OCI-LY7 (cell line): ENCODE measurements around the gene SRPK2. TPM values are rescaled to one million over a fixed set of nuclear protein-coding genes. Genes with fewer than 3 reads are reported as not detected.

ENCODE experiments used
- BruUV-seq: library from RNA; stranded (reverse); fragments of 400-500 nt; replicated peaks from 2 replicates; lab custom pipeline; 2021; lab: Mats Ljungman, UMichigan
- CTCF ChIA-PET: fragments of 300-600 bp; sonication (Branson Sonifier 250); formaldehyde crosslinking; loops from one replicate; lab custom pipeline; 2022; ENCODE audit warnings: antibody characterized with exemption; ENCODE audit not compliant: unreplicated experiment; lab: Charles Lee
- POLR2A ChIA-PET: fragments of 300-600 bp; sonication (Branson Sonifier 250); formaldehyde crosslinking; loops from one replicate; lab custom pipeline; 2022; ENCODE audit warnings: antibody characterized with exemption; lab: Charles Lee
- DNase-seq: peaks from one replicate; pipeline ENCODE4 v3.0.0-alpha.2; 2015; ENCODE audit warnings: low spot score
- H2AFZ ChIP-seq: fragments of 200-600 bp; sonication (generic), shearing (Covaris generic); 2 replicates; pipeline ENCODE4 v1.6.1; 2014; ENCODE audit warnings: mild to moderate bottlenecking, antibody characterized with exemption, low read length, moderate library complexity
- H3K27ac ChIP-seq: fragments of 200-600 bp; sonication (generic); 2 replicates; pipeline ENCODE4 v1.5.1; 2014; ENCODE audit warnings: mixed run types, low read depth, mild to moderate bottlenecking, moderate library complexity, low read length, inconsistent platforms; ENCODE audit not compliant: poor library complexity, severe bottlenecking
- H3K36me3 ChIP-seq: fragments of 200-600 bp; sonication (generic); 2 replicates; pipeline ENCODE4 v1.6.1; 2014; ENCODE audit warnings: mild to moderate bottlenecking, antibody characterized with exemption, low read length, moderate library complexity, mixed read lengths; ENCODE audit not compliant: insufficient read depth
- H3K4me1 ChIP-seq: fragments of 200-600 bp; sonication (generic); 2 replicates; pipeline ENCODE4 v1.5.1; 2014; ENCODE audit warnings: mild to moderate bottlenecking, low read length; ENCODE audit not compliant: insufficient read depth, poor library complexity, severe bottlenecking
- H3K4me2 ChIP-seq: fragments of 200-600 bp; sonication (generic); 2 replicates; pipeline ENCODE4 v1.6.1; 2014; ENCODE audit warnings: mild to moderate bottlenecking, low read length
- H3K4me3 ChIP-seq: fragments of 200-600 bp; sonication (generic); 2 replicates; pipeline ENCODE4 v1.5.1; 2014; ENCODE audit warnings: mild to moderate bottlenecking, low read depth, low read length; ENCODE audit not compliant: poor library complexity, severe bottlenecking
- H3K79me2 ChIP-seq: fragments of 200-600 bp; sonication (generic); 2 replicates; pipeline ENCODE4 v1.6.1; 2016; ENCODE audit warnings: low read depth, mild to moderate bottlenecking, low read length, moderate library complexity, mixed read lengths; ENCODE audit not compliant: insufficient read depth
- H3K9me2 ChIP-seq: fragments of 200-600 bp; sonication (generic); 2 replicates; pipeline ENCODE4 v1.6.1; 2016; ENCODE audit warnings: mild to moderate bottlenecking, low read length, mixed read lengths; ENCODE audit not compliant: insufficient read depth
- H3K9me3 ChIP-seq: fragments of 200-600 bp; sonication (generic); 2 replicates; pipeline ENCODE4 v1.6.1; 2014; ENCODE audit warnings: mild to moderate bottlenecking, mixed run types, low read length, mixed read lengths
- H4K20me1 ChIP-seq: fragments of 200-600 bp; sonication (generic); 2 replicates; pipeline ENCODE4 v1.6.1; 2014; ENCODE audit warnings: mild to moderate bottlenecking, antibody characterized with exemption, low read length, moderate library complexity, mixed read lengths; ENCODE audit not compliant: insufficient read depth
- EZH2phosphoT487 ChIP-seq: fragments of 200-600 bp; sonication (generic); IDR thresholded peaks from 2 replicates; pipeline ENCODE4 v1.6.1; 2018; ENCODE audit warnings: low read depth, borderline replicate concordance, mild to moderate bottlenecking, mixed run types, antibody characterized with exemption, low read length, moderate library complexity, mixed read lengths
- intact Hi-C: fragments of 100-400 bp; cut with micrococcal nuclease; formaldehyde crosslinking; loops from one replicate; pipeline ENCODE4 v1.10.0; 2022; ENCODE audit not compliant: unreplicated experiment
- total RNA-seq, 2 experiments: library from RNA; depleted of rRNA in 1 of 2; stranded (reverse); fragments of >200 nt in 1 of 2; shearing (Covaris generic) in 1 of 2; gene quantifications; 2 replicates each; pipeline ENCODE4 v1.2.3, GENCODE V29; 2014 to 2022
- TF ChIP-seq, protein P1 (sequence below): fragments of 200-600 bp; sonication (generic); conservative IDR thresholded peaks from 2 replicates; pipeline ENCODE4 v1.5.1; 2014; ENCODE audit warnings: mild to moderate bottlenecking, antibody characterized with exemption, low read length, moderate library complexity, mixed read lengths

Gene SRPK2
- total RNA-seq, 2 experiments from 2014 or later: 22.1 to 26.8 TPM

DNA sequence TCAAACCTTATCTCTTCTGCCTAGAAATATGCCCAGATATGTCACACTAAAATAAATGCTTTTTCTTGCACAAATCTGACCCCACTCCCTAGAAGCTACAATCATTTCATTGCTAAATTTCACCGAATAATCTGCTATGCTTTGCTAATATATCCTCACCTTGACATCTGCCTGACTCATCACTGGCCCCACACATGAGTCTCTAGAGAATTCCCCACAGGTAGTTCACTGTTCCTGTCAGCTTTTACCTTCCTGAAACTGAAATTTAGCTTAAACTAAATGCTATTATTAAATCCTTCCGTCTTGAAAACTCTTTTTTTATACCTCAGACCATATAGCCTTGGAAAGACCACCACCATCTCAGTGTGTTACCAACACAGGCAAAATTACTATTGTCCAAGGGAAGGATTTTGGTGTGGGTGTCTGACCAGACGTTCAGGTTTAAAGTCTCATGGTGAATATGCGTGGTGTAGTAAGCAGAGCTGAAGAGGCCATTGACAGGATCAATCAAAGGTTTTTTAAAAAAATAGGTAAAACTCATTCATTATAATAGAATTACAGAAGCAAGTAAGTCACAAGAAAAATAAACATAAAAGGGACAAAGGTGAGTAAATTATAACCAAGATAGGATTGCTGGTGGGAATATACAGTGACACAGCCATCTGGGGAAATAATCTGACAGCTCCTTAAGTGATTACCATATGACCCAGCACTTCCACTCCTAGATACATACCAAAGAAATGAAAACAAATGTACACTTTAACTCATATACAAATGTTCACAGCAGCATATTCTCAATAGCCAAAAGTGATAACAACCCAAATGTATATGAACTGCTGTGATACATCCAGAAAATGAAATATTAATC lies 201.2 kb downstream of the SRPK2 start:
- Histone ChIP-seq H3K36me3 (no peaks in the 10 kb centered on the region), H3K27ac (no peak overlapping the region), H3K9me3 (no peaks in the 10 kb centered on the region), H4K20me1 (no peaks in the 10 kb centered on the region), H3K4me3 (no peak overlapping the region), H3K4me2 (no peak overlapping the region), H2AFZ (no peak overlapping the region), H3K9me2 (no peaks in the 10 kb centered on the region), H3K79me2 (no peaks in the 10 kb centered on the region), H3K4me1 (no peaks in the 10 kb centered on the region)
- ChIA-PET CTCF (no interaction called here), POLR2A (interaction anchor here (0.9 to 1.2 kb wide), 2 partner anchors 15 to 270 kb away, joined by 3 to 4 read pairs; no protein-coding TSS in a partner anchor)
- no TSS peak for BruUV-seq
- TF ChIP-seq, protein P1, sequence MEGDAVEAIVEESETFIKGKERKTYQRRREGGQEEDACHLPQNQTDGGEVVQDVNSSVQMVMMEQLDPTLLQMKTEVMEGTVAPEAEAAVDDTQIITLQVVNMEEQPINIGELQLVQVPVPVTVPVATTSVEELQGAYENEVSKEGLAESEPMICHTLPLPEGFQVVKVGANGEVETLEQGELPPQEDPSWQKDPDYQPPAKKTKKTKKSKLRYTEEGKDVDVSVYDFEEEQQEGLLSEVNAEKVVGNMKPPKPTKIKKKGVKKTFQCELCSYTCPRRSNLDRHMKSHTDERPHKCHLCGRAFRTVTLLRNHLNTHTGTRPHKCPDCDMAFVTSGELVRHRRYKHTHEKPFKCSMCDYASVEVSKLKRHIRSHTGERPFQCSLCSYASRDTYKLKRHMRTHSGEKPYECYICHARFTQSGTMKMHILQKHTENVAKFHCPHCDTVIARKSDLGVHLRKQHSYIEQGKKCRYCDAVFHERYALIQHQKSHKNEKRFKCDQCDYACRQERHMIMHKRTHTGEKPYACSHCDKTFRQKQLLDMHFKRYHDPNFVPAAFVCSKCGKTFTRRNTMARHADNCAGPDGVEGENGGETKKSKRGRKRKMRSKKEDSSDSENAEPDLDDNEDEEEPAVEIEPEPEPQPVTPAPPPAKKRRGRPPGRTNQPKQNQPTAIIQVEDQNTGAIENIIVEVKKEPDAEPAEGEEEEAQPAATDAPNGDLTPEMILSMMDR: no peak
- no peak for DNase-seq
- intact Hi-C loops: no loop called here

DNA sequence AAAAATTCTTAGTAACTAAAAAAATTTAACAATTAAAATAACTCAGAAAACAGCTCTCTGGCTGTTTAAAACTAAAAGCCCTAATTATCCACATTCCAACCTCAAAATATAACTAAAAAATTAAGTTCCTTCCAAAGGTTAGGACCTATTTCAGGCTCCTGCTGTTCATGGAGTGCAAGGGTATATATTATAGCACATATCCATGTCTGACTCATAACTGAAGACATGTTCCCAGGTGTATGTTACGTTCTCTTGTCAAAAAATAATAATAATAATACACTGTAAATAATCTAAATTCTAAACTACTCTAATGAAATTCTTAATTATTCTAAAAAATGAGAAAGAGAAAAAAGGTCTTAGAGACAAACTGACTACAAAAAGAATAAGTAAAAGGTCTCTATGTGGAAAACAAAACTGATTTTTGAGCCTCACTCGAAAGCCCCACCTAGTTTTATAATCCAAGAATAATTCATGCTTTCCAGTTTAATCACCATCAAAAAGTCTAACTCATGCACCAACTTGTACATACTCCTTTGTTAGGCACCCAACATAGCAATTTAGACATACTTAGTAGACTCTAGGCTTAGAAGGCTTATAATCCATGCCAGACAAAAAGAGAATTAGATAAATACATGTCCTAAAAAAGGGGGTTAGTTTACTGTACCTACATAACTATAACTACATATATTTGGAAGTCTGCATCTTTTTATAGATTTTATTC lies 203.3 kb downstream of the SRPK2 start:
- H3K79me2 ChIP-seq: no peaks in the 10 kb centered on the region
- POLR2A ChIA-PET: no interaction called here

More for the DNA sequence above, 203.3 kb downstream of the SRPK2 start:
- Histone ChIP-seq H4K20me1 (no peaks in the 10 kb centered on the region), H3K4me3 (no peak overlapping the region), H3K27ac (no peak overlapping the region), H3K4me2 (no peak overlapping the region), H3K4me1 (no peaks in the 10 kb centered on the region), H3K9me2 (no peaks in the 10 kb centered on the region), H3K36me3 (no peaks in the 10 kb centered on the region), H3K9me3 (no peaks in the 10 kb centered on the region), H2AFZ (no peak overlapping the region)
- BruUV-seq: no TSS peak
- CTCF ChIA-PET: no interaction called here
- intact Hi-C loops: no loop called here
- TF ChIP-seq EZH2phosphoT487: no peak
- TF ChIP-seq, protein P1: no peak
- DNase-seq: no peak
